GM19372 (cell line): Measurements from ENCODE around the gene DOCK10.

Experiments used
- ATAC-seq: cut with Tn5 transposase; IDR thresholded peaks from one replicate; pipeline ENCODE4 v1.9.1; 2021; ENCODE audit warnings: mild to moderate bottlenecking, low read depth, moderate library complexity; ENCODE audit not compliant: unreplicated experiment

Gene DOCK10

DNA sequence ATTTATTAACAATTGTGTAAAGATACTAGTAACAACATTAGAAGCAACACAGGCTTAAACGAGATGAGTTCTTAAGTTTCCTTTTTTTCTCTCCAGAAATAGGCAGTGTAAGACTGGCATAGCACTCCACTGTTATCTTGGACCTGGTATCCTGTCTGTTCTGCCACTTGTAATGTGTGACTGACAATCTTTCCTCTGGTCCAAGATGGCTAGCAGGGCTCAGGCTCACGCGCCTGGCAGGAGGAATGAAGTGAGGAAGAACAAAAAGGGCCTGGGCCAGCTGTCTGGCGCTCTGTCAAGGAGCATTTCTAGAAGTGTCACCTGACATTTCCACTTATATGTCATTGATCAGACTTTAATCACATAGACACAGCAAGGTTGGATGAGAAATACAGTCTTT is 294.5 kb downstream of the DOCK10 start:
- ATAC-seq, result no peak

GRCh38 chr2:224736227-224736626 is 306.0 kb downstream of the DOCK10 start:
- no peak for ATAC-seq

DNA sequence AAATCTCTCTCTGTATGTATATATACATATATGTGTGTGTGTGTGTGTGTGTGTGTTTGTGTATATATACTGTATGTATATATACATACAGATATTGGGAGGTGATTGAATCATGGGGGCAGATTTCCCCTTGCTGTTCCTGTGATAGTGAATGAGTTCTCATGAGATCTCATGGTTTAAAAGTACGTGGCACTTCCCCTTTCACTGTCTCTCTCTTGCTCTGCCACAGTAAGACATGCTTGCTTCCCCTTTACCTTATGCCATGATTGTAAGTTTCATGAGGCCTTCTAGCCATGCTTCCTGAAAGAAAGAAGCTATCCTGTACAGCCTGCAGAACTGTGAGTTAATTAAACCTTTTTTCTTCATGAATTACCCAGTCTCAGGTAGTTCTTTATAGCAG is 307.3 kb downstream of the DOCK10 start:
- no peak for ATAC-seq

DNA sequence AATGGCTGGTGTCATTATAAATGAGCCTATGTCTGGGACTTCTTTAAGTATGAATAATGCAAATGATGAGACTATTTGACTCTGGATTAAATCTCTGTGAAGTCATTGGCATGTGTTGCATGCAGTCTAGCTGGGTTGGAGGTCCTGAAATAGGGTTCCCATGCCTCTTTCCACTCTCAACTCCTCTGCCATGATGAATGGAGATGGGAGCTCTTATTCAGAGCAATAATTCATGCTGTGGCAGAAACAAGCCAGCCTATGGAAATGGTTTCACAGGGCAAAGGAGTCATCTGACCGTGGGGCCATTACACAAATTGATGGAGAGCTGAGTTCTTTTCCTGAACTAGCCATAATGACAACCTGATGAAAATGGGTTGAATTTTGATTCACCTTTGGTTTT is 310.6 kb downstream of the DOCK10 start:
- no peak for ATAC-seq

DNA sequence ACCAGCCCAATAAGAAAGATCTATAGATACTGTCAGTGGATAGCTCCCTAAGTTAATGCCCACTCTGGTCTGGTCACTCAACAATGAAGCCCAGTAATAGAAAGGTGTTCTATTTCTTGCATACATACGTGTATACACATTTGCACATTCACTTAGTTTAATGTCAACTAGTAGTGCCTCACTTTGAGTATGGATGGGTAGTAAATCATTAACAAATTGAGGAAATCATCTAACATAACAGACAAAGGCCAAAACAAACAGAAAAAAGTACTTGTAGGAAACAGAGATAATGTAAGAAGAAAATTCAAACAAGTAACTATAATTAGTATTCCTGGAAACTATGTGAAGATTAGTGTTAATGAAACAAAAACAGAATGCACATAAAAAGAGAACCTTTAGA is 312.8 kb downstream of the DOCK10 start:
- ATAC-seq, result no peak

- no peak for ATAC-seq
Observed at GRCh38 chr2:224724331-224724730, 317.9 kb downstream of the DOCK10 start.

GRCh38 chr2:224723586-224724217 is 318.6 kb downstream of the DOCK10 start:
- ATAC-seq, result no peak

GRCh38 chr2:224722770-224723169 is 319.5 kb downstream of the DOCK10 start:
- ATAC-seq, result no peak

- ATAC-seq, result no peak
Observed at GRCh38 chr2:224722250-224722649, 320.0 kb downstream of the DOCK10 start.

DNA sequence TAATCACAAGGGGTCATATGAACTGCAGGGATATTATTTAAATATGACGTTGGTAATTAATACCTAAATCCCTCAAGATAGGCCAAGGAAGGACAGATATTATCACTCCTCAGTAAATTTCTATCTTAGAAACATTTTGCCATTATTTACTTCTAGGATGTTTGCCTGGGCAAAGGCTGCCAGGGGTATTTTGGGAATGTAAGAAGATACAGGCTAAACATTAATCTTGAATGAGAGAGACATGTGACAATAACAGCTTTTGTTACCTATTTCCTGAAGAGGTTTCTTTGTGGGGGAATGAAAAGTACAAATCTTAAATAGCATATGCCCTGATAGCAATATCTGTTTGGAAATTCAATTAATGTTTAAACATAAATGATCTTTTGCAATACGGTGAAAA is 325.3 kb downstream of the DOCK10 start:
- no peak for ATAC-seq

- no peak for ATAC-seq
Observed at GRCh38 chr2:224716201-224716600, 326.1 kb downstream of the DOCK10 start, which contains the start of gene CCDC195. Gene CCDC195, minus strand, starts transcription at chr2:224716365. Its CDS starts 0 bp downstream, at chr2:224716365.
